Measurements from ENCODE around the gene NDUFS2. TPM values are rescaled to one million over a fixed set of nuclear protein-coding genes. Genes with fewer than 3 reads are reported as not detected.

NDUFS2 gene
- total RNA-seq, 2 experiments from 2014 or later, result 49.9 to 55.7 TPM

- intact Hi-C loops (cut with DNase I, micrococcal nuclease), result no loop called here
- H3K27ac ChIP-seq (ENCODE audit: low read depth in 1 of 2, low read length in 2 of 2), result no peak within 1 kb of the TSS
- ATAC-seq (ENCODE audit: poor library complexity) (no peak), DNase-seq (peak in 2 of 14 experiments; percentile 51 to 62)
- no peaks in the 10 kb centered on the region for H3K27me3 ChIP-seq (ENCODE audit: control insufficient read depth in 1 of 2, insufficient read depth in 2 of 2, low read length in 2 of 2)
- H3K4me1 ChIP-seq (ENCODE audit: insufficient read depth, low read length), result peaks cover 41% of the 10 kb centered on the region
- H3K27ac Mint-ChIP-seq, result peak within 1 kb of the TSS; percentile 44
- ChIA-PET CTCF (interaction anchor here (1.2 kb wide), 1 partner anchor 10 kb away, joined by 3 read pairs; the partner anchor contains the start of gene TOMM40L), POLR2A (interaction anchor here (0.8 to 3.0 kb wide), 2 partner anchors 11 to 13 kb away, joined by 3 to 20 read pairs; partner anchors contain the start of genes NDUFS2 and TOMM40L)
- H3K9me3 Mint-ChIP-seq, result no peaks in the 10 kb centered on the region
- H3K27me3 Mint-ChIP-seq, result no peaks in the 10 kb centered on the region
- H3K9me3 ChIP-seq (ENCODE audit: control insufficient read depth in 1 of 2, insufficient read depth in 1 of 2, low read length in 2 of 2), result no peaks in the 10 kb centered on the region
- H3K36me3 Mint-ChIP-seq (ENCODE audit: low read depth), result peaks cover 49% of the 10 kb centered on the region
- H3K36me3 ChIP-seq (ENCODE audit: insufficient read depth, low read length), result peaks cover 47% of the 10 kb centered on the region
- no peak for TF ChIP-seq CTCF (IDR thresholded peaks at IDR 0.05)
- peaks cover 51% of the 10 kb centered on the region for H3K4me1 Mint-ChIP-seq (ENCODE audit: low read depth)
- no peak within 1 kb of the TSS for H3K4me3 Mint-ChIP-seq
- H3K4me3 ChIP-seq (ENCODE audit: low read length), result peak within 1 kb of the TSS; percentile 40
These were observed 12.9 kb downstream of the NDUFS2 start, which contains the start of gene FCER1G for GRCh38 chr1:161215076-161215475. TSS of gene FCER1G (plus strand) at chr1:161215295. CDS start at chr1:161215322, 27 bp downstream.

GRCh38 chr1:161216945-161217712 is 15.0 kb downstream of the NDUFS2 start:
- POLR2A ChIA-PET, result interaction anchor here (0.6 to 3.0 kb wide), 6 partner anchors 9 to 112 kb away, joined by 3 to 20 read pairs (median 3); partner anchors contain the start of genes PPOX and TOMM40L
- Histone ChIP-seq H3K27ac (ENCODE audit: low read depth in 1 of 2, low read length in 2 of 2) (peak overlapping the region; percentile 26 to 50), H3K27me3 (ENCODE audit: control insufficient read depth in 1 of 2, insufficient read depth in 2 of 2, low read length in 2 of 2) (no peaks in the 10 kb centered on the region), H3K9me3 (ENCODE audit: control insufficient read depth in 1 of 2, insufficient read depth in 1 of 2, low read length in 2 of 2) (no peaks in the 10 kb centered on the region), H3K4me1 (ENCODE audit: insufficient read depth, low read length) (peaks cover 42% of the 10 kb centered on the region), H3K36me3 (ENCODE audit: insufficient read depth, low read length) (peaks cover 26% of the 10 kb centered on the region), H3K4me3 (ENCODE audit: low read length) (peak overlapping the region; percentile 40)
- CTCF ChIA-PET, result interaction anchor here (0.7 kb wide), 1 partner anchor 74 kb away, joined by 3 read pairs; no protein-coding TSS in a partner anchor
- Mint-ChIP-seq H3K27ac (peak overlapping the region; percentile 91), H3K4me1 (ENCODE audit: low read depth) (peaks cover 49% of the 10 kb centered on the region), H3K36me3 (ENCODE audit: low read depth) (peaks cover 30% of the 10 kb centered on the region), H3K27me3 (no peaks in the 10 kb centered on the region), H3K9me3 (no peaks in the 10 kb centered on the region), H3K4me3 (no peak overlapping the region)
- intact Hi-C loops (cut with DNase I, micrococcal nuclease), result no loop called here
- no peak for ATAC-seq (ENCODE audit: poor library complexity)
- DNase-seq, result peak in 3 of 14 experiments; percentile 29 to 71 (median 60)
- TF ChIP-seq CTCF (IDR thresholded peaks at IDR 0.05), result no peak

- H3K4me3 ChIP-seq (ENCODE audit: low read length), result peak overlapping the region; percentile 16
- H3K4me3 Mint-ChIP-seq, result no peak overlapping the region
- H3K4me1 ChIP-seq (ENCODE audit: insufficient read depth, low read length), result peaks cover 43% of the 10 kb centered on the region
- peak overlapping the region; percentile 91 for H3K27ac Mint-ChIP-seq
- H3K9me3 ChIP-seq (ENCODE audit: control insufficient read depth in 1 of 2, insufficient read depth in 1 of 2, low read length in 2 of 2), result no peaks in the 10 kb centered on the region
- DNase-seq (no peak), ATAC-seq (ENCODE audit: poor library complexity) (no peak)
- ChIA-PET CTCF (no interaction called here), POLR2A (interaction anchor here (0.6 to 1.5 kb wide), 3 partner anchors 52 to 70 kb away, joined by 3 read pairs; partner anchors contain the start of genes PPOX and UFC1)
- H3K27me3 Mint-ChIP-seq, result no peaks in the 10 kb centered on the region
- no peaks in the 10 kb centered on the region for H3K27me3 ChIP-seq (ENCODE audit: control insufficient read depth in 1 of 2, insufficient read depth in 2 of 2, low read length in 2 of 2)
- peak overlapping the region; percentile 26 to 37 for H3K27ac ChIP-seq (ENCODE audit: low read depth in 1 of 2, low read length in 2 of 2)
- peaks cover 49% of the 10 kb centered on the region for H3K4me1 Mint-ChIP-seq (ENCODE audit: low read depth)
- no peak for TF ChIP-seq CTCF (IDR thresholded peaks at IDR 0.05)
- intact Hi-C loops (cut with DNase I, micrococcal nuclease), result no loop called here
- peaks cover 20% of the 10 kb centered on the region for H3K36me3 ChIP-seq (ENCODE audit: insufficient read depth, low read length)
- H3K9me3 Mint-ChIP-seq, result no peaks in the 10 kb centered on the region
- peaks cover 24% of the 10 kb centered on the region for H3K36me3 Mint-ChIP-seq (ENCODE audit: low read depth)
These were observed 15.7 kb downstream of the NDUFS2 start for GRCh38 chr1:161217831-161218230.

Measured in CD4-positive, alpha-beta T cell (primary cell).